AG09319 (cell line): ENCODE measurements around the gene MAFB.

Experiments
- DNase-seq: peaks from one replicate; pipeline ENCODE4 v3.0.0-alpha.2; 2010; ENCODE audit warnings: low read depth; ENCODE audit errors: extremely low read depth
- CTCF ChIP-seq: IDR thresholded peaks from 2 replicates; pipeline ENCODE4 v1.5.1; 2011; ENCODE audit warnings: low read depth, mild to moderate bottlenecking, inconsistent platforms, low read length, moderate library complexity

MAFB gene

GRCh38 chr20:40644863-40645262 lies 44.2 kb downstream of the MAFB start:
- DNase-seq = no peak
- no peak for TF ChIP-seq CTCF

DNA sequence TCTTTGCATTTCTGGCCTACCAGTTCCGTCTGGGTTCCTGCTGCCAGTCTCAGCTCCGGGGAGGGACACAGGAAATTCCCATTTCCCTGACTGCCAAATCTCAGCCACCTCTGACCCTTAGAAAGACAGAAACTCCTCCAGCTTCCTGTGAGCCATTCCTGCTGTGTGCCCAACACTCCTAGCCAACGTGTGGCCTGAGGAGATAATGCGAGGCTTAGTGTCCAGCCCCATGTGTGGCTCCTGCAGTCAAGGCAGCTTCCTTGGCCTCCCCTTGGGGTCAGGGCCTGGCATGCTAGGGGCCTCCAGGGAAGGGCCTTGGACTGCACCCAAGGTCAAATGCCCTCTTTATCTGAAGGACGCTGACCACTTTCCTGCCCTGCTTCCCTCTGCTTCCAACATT lies 45.1 kb downstream of the MAFB start:
- no peak for DNase-seq
- TF ChIP-seq CTCF = no peak

GRCh38 chr20:40641809-40642208 lies 47.2 kb downstream of the MAFB start:
- no peak for TF ChIP-seq CTCF
- no peak for DNase-seq

DNA sequence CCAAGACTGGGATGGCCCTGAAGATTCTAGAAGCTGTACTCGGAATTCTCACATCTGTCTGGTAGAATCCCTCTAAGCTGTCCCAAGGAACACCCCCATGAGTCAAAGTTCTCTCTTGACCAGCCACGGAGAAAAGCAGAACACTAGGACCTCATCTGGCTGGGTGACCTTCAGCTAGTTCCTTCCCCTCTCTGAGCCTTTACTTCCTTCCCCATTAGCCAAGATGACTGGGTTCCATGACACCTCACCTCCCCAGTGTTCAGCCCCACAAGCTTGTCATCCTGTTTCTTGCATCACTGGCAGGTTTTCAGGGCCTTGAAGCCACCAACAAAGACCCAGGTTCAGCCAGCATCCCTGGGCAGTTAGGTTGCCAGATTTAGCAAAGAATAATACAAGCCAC lies 47.8 kb downstream of the MAFB start:
- DNase-seq = no peak
- TF ChIP-seq CTCF = no peak

- no peak for TF ChIP-seq CTCF
- DNase-seq = no peak
Observed at GRCh38 chr20:40640667-40641066, 48.4 kb downstream of the MAFB start.

DNA sequence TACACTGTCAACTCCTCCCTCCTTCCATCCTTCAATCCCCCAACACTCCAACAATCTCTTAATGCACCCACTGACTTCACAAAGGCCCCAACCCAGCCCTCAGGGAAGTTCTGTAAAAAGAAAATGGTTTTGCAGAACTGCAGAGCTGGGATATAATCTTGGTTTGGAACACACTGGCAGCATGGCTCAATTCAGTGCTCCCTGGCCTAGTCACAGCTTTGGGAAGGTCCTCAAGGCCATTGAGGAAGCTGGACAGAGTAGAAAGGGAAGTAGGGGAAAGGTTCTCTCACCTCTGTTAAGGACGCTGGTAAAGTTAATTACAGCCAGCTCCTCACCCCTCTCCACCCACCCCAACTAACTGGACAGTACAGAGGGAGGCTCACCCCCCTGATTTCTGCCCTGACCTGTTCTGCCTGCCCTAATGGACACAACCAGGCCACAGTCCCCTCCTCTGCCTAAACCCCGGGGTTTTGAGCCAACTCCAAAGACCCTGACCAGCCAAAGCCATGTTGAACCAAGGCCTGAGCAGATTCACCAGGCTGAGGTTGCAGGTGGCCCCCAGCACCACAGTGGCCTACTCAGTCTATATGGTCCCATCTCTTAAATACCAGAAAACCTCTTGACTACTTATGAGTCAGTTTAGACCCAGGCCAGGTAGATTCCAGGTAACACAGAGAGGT lies 49.2 kb downstream of the MAFB start:
- no peak for TF ChIP-seq CTCF
- no peak for DNase-seq

DNA sequence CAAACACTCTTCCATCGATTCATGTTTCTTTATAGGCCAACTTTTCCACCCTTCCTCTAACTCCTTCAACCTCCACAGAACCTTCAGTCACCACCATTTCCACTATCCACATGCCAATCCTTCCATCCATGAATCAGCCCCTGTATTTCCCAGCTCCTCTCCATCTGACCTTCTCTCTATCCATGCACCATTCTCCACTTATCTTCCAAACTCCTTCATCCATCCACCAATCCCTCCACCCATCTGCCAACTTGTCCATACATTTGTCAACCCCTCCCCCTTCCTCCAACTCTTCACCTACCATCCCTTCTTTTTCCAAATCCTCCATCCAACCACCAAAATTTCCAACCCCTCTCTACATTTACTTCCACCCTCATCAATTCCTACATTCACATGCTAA lies 49.9 kb downstream of the MAFB start:
- TF ChIP-seq CTCF = no peak
- DNase-seq = no peak
